B cell (primary cell): ENCODE results near the gene RABEPK. TPM values are rescaled to one million over a fixed set of nuclear protein-coding genes. Genes with fewer than 3 reads are reported as not detected.

Source experiments
- ATAC-seq: fragments of 200-7000 bp; cut with Tn5 transposase; one replicate; pipeline ENCODE4 v1.10.0; 2021; ENCODE audit warnings: low read depth, mild to moderate bottlenecking, moderate number of reproducible peaks, moderate library complexity
- CTCF ChIA-PET: fragments of 350-600 bp; sonication (Branson Sonifier 250); formaldehyde crosslinking; loops from one replicate; lab custom pipeline; 2021; ENCODE audit warnings: antibody characterized with exemption, inconsistent platforms; lab: Charles Lee
- POLR2A ChIA-PET: fragments of 350-600 bp; sonication (Branson Sonifier 250); formaldehyde crosslinking; loops from one replicate; lab custom pipeline; 2021; ENCODE audit warnings: antibody characterized with exemption; lab: Charles Lee
- DNase-seq: peaks from one replicate; pipeline ENCODE4 v3.0.0; 2013
- H2AFZ ChIP-seq: 2 replicates; pipeline ENCODE4 v1.6.1; 2012; ENCODE audit warnings: mild to moderate bottlenecking, low read depth, low read length; ENCODE audit not compliant: insufficient read depth, poor library complexity, severe bottlenecking
- H3K27ac ChIP-seq, 2 donors: 1 replicate in 1 of 2; 2 replicates in 1 of 2; pipeline ENCODE4 v1.5.1; 2012 to 2013; ENCODE audit warnings: low read length in 2 of 2, mild to moderate bottlenecking in 2 of 2, moderate library complexity in 1 of 2
- H3K27me3 ChIP-seq, 4 experiments: fragments of 200-600 bp in 1 of 4; sonication (generic) in 1 of 4; replicated peaks in 1 of 4; 1 replicate in 2 of 4; 2 replicates in 2 of 4; pipeline versions ENCODE4 v1.6.1 to v1.7.0; 2013 to 2016; ENCODE audit warnings: low read length in 3 of 4, mild to moderate bottlenecking in 2 of 4, mixed read lengths in 1 of 4, moderate library complexity in 1 of 4; ENCODE audit not compliant: insufficient read depth in 4 of 4, control insufficient read depth in 3 of 4; ENCODE audit errors: control extremely low read depth in 1 of 4
- H3K36me3 ChIP-seq, 2 experiments: replicated peaks in 1 of 2; 1 replicate in 1 of 2; 2 replicates in 1 of 2; pipeline versions ENCODE4 v1.6.1 to v1.7.1; 2013; ENCODE audit warnings: low read length in 1 of 2; ENCODE audit not compliant: insufficient read depth in 2 of 2, control insufficient read depth in 1 of 2; ENCODE audit errors: control extremely low read depth in 1 of 2, extremely low read depth in 1 of 2
- H3K4me1 ChIP-seq, 2 donors: fragments of 200-600 bp in 1 of 2; sonication (generic) in 1 of 2; 1 replicate in 1 of 2; 2 replicates in 1 of 2; pipeline versions ENCODE4 v1.5.1 to v1.6.1; 2013 to 2017; ENCODE audit warnings: low read length in 2 of 2; ENCODE audit not compliant: control insufficient read depth in 2 of 2, insufficient read depth in 2 of 2
- H3K4me2 ChIP-seq: replicated peaks from 2 replicates; pipeline ENCODE3; 2012; ENCODE audit warnings: mild to moderate bottlenecking, low read depth, low read length; ENCODE audit not compliant: poor library complexity, severe bottlenecking
- H3K4me3 ChIP-seq, 5 experiments: fragments of 200-600 bp in 1 of 5; sonication (generic) in 1 of 5; 1 replicate in 3 of 5; 2 replicates in 2 of 5; pipeline versions ENCODE4 v1.5.1 to v1.7.0; 2011 to 2016; ENCODE audit warnings: low read length in 4 of 5, mild to moderate bottlenecking in 4 of 5, low read depth in 2 of 5, control low read depth in 1 of 5, moderate library complexity in 1 of 5; ENCODE audit not compliant: insufficient read depth in 1 of 5; ENCODE audit errors: control extremely low read depth in 1 of 5, extremely low read depth in 1 of 5
- H3K79me2 ChIP-seq: fragments of 200-600 bp; sonication (generic); one replicate; pipeline ENCODE4 v1.6.0; 2016; ENCODE audit warnings: low read length; ENCODE audit not compliant: control insufficient read depth, insufficient read depth
- H3K9ac ChIP-seq: fragments of 200-600 bp; sonication (generic); 2 replicates; pipeline ENCODE4 v1.6.1; 2017; ENCODE audit warnings: mild to moderate bottlenecking, low read length, moderate library complexity
- H3K9me3 ChIP-seq, 3 donors: one replicate each; pipeline versions ENCODE4 v1.6.1 to v1.7.1; 2013; ENCODE audit warnings: low read length in 2 of 3; ENCODE audit not compliant: control insufficient read depth in 2 of 3, insufficient read depth in 1 of 3; ENCODE audit errors: control extremely low read depth in 1 of 3
- H4K20me1 ChIP-seq: 2 replicates; pipeline ENCODE4 v1.6.0; 2012; ENCODE audit warnings: mild to moderate bottlenecking, low read length; ENCODE audit not compliant: insufficient read depth, control insufficient read depth, poor library complexity, severe bottlenecking
- H3K27ac Mint-ChIP-seq: one replicate; pipeline ENCODE4 v1.8.0; 2021; ENCODE audit warnings: mixed read lengths
- H3K27me3 Mint-ChIP-seq: one replicate; pipeline ENCODE4 v1.8.0; 2021; ENCODE audit warnings: mixed read lengths
- H3K4me1 Mint-ChIP-seq: one replicate; pipeline ENCODE4 v1.8.0; 2021; ENCODE audit warnings: mixed read lengths
- H3K4me3 Mint-ChIP-seq: one replicate; pipeline ENCODE4 v1.8.0; 2021; ENCODE audit warnings: mixed read lengths
- H3K9me3 Mint-ChIP-seq: one replicate; pipeline ENCODE4 v1.8.0; 2022; ENCODE audit warnings: mixed read lengths; ENCODE audit not compliant: insufficient read depth
- CTCF ChIP-seq: fragments of 200-600 bp; IDR thresholded peaks from one replicate; pipeline ENCODE4 v1.8.0; 2022; ENCODE audit warnings: antibody characterized with exemption, mild to moderate bottlenecking
- EZH2 ChIP-seq: IDR thresholded peaks from 2 replicates; pipeline ENCODE4 v1.6.1; 2012; ENCODE audit warnings: borderline replicate concordance, low read depth, mild to moderate bottlenecking, moderate library complexity, low read length; ENCODE audit not compliant: insufficient read depth, poor library complexity, severe bottlenecking
- WGBS: methylation state at CpG from one replicate; pipeline ENCODE4 v1.1.5; 2013; ENCODE audit warnings: missing lambda C conversion rate; ENCODE audit not compliant: insufficient coverage; 5-methylcytosine and 5-hydroxymethylcytosine counted together
- intact Hi-C: fragments of 100-400 bp; cut with micrococcal nuclease; formaldehyde crosslinking; loops from one replicate; pipeline ENCODE4 v1.10.0; 2022
- polyA plus RNA-seq: library from polyadenylated mRNA; depleted of rRNA; stranded (reverse); fragments of >200 nt; gene quantifications from 2 replicates; pipeline ENCODE4 v1.2.3, GENCODE V29; 2012
- total RNA-seq, 2 donors: library from RNA; stranded (reverse); fragments of 120-200 nt in 1 of 2; gene quantifications; 1 replicate in 1 of 2; 2 replicates in 1 of 2; pipeline versions ENCODE4 v1.2.3 to v1.2.4, GENCODE V29; 2013 to 2022

Gene RABEPK
- total and polyA plus RNA-seq, 2 donors (not counting 1 experiment from before 2014, with no cell fraction given), result 9.0 to 12.2 TPM

GRCh38 chr9:125202846-125203618 is 2.7 kb downstream of the RABEPK start:
- DNase-seq (no peak), ATAC-seq (no peak)
- Histone ChIP-seq H3K4me1 (peaks cover 9 to 14% of the 10 kb centered on the region in 2 donors), H2AFZ (no peak overlapping the region), H3K27me3 (no peaks in the 10 kb centered on the region), H3K27ac (no peak overlapping the region), H3K9me3 (no peaks in the 10 kb centered on the region), H4K20me1 (no peaks in the 10 kb centered on the region), H3K4me2 (no peak overlapping the region), H3K36me3 (peaks cover 0 to 15% of the 10 kb centered on the region in 2 experiments), H3K79me2 (peaks cover 2% of the 10 kb centered on the region), H3K9ac (no peak overlapping the region), H3K4me3 (no peak overlapping the region)
- Mint-ChIP-seq H3K4me1 (peaks cover 11% of the 10 kb centered on the region), H3K27ac (no peak overlapping the region), H3K4me3 (no peak overlapping the region), H3K9me3 (no peaks in the 10 kb centered on the region), H3K27me3 (no peaks in the 10 kb centered on the region)
- ChIA-PET CTCF (no interaction called here), POLR2A (no interaction called here)
- intact Hi-C loops, result loop anchor here (5.0 kb wide), 1 partner anchor 341 kb away; the partner anchor contains the start of genes ARPC5L and RPL35
- TF ChIP-seq CTCF (no peak), EZH2 (no peak)
- no CpG with 5 or more reads among the region's 1 CpG for WGBS

GRCh38 chr9:125204477-125204876 is 4.1 kb downstream of the RABEPK start:
- Histone ChIP-seq H3K4me1 (peaks cover 7 to 11% of the 10 kb centered on the region in 2 donors), H3K4me3 (no peak overlapping the region), H3K27me3 (no peaks in the 10 kb centered on the region), H3K9ac (no peak overlapping the region), H3K27ac (no peak overlapping the region), H3K4me2 (no peak overlapping the region), H3K79me2 (peaks cover 1% of the 10 kb centered on the region), H3K36me3 (peaks cover under 1 to 15% of the 10 kb centered on the region in 2 experiments), H3K9me3 (no peaks in the 10 kb centered on the region), H4K20me1 (no peaks in the 10 kb centered on the region), H2AFZ (no peak overlapping the region)
- H3K9me3 Mint-ChIP-seq, result no peaks in the 10 kb centered on the region
- peaks cover 10% of the 10 kb centered on the region for H3K4me1 Mint-ChIP-seq
- H3K4me3 Mint-ChIP-seq, result no peak overlapping the region
- intact Hi-C loops, result loop anchor here (5.0 kb wide), 1 partner anchor 342 kb away; the partner anchor contains the start of genes ARPC5L and RPL35
- ChIA-PET POLR2A (no interaction called here), CTCF (no interaction called here)
- ATAC-seq (no peak), DNase-seq (no peak)
- TF ChIP-seq CTCF (no peak), EZH2 (no peak)
- H3K27me3 Mint-ChIP-seq, result no peaks in the 10 kb centered on the region
- no peak overlapping the region for H3K27ac Mint-ChIP-seq
- WGBS, result 88% methylated on average over 1 of the region's 3 CpGs
